ENCODE measurements around the gene ACBD3.

The ACBD3 gene

GRCh38 chr1:226120398-226120797, 66.1 kb downstream of the ACBD3 start:
- no peak for DNase-seq (ENCODE audit: low spot score)
- TF ChIP-seq CTCF (IDR thresholded peaks at IDR 0.05; ENCODE audit: extremely low read depth, missing control alignments): no peak

- peak; percentile 47 for DNase-seq (ENCODE audit: low spot score)
- TF ChIP-seq CTCF (IDR thresholded peaks at IDR 0.05; ENCODE audit: extremely low read depth, missing control alignments): no peak
Measured at GRCh38 chr1:226119169-226119568, 67.4 kb downstream of the ACBD3 start.

GRCh38 chr1:226118357-226118756, 68.2 kb downstream of the ACBD3 start:
- no peak for DNase-seq (ENCODE audit: low spot score)
- TF ChIP-seq CTCF (IDR thresholded peaks at IDR 0.05; ENCODE audit: extremely low read depth, missing control alignments): no peak

GRCh38 chr1:226117330-226117729, 69.2 kb downstream of the ACBD3 start:
- DNase-seq (ENCODE audit: low spot score): no peak
- TF ChIP-seq CTCF (IDR thresholded peaks at IDR 0.05; ENCODE audit: extremely low read depth, missing control alignments): no peak

- no peak for DNase-seq (ENCODE audit: low spot score)
- TF ChIP-seq CTCF (IDR thresholded peaks at IDR 0.05; ENCODE audit: extremely low read depth, missing control alignments): no peak
Measured at GRCh38 chr1:226116673-226117072, 69.9 kb downstream of the ACBD3 start.

GRCh38 chr1:226112626-226113025, 73.9 kb downstream of the ACBD3 start:
- no peak for TF ChIP-seq CTCF (IDR thresholded peaks at IDR 0.05; ENCODE audit: extremely low read depth, missing control alignments)
- no peak for DNase-seq (ENCODE audit: low spot score)

GRCh38 chr1:226111883-226112261, 74.7 kb downstream of the ACBD3 start:
- DNase-seq (ENCODE audit: low spot score): no peak
- no peak for TF ChIP-seq CTCF (IDR thresholded peaks at IDR 0.05; ENCODE audit: extremely low read depth, missing control alignments)
